HG02852 (cell line): ENCODE measurements around the gene ADD3.

Source experiments
- ATAC-seq: cut with Tn5 transposase; IDR thresholded peaks from one replicate; pipeline ENCODE4 v1.9.1; 2021; ENCODE audit warnings: mild to moderate bottlenecking, moderate library complexity; ENCODE audit not compliant: unreplicated experiment

The ADD3 gene

DNA sequence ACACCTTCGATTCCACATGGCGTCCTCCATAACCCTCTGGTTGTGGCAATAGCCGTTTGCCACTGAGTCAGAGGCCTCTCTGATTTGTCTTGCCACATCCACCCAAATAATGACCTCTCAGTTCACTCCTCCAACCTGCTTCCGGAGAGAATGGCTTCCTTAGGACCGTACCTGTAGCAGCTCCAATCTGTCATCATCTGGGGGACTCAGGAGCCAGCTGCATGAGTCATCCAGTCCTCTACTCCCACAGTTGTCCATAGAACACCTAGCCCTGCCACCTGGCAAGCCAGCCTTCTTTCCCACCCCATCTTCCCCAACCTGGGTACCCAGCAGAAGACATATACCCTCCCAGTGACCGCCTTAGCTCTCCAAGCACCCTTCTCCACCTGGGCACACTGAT, 135.2 kb downstream of the ADD3 start:
- no peak for ATAC-seq

DNA sequence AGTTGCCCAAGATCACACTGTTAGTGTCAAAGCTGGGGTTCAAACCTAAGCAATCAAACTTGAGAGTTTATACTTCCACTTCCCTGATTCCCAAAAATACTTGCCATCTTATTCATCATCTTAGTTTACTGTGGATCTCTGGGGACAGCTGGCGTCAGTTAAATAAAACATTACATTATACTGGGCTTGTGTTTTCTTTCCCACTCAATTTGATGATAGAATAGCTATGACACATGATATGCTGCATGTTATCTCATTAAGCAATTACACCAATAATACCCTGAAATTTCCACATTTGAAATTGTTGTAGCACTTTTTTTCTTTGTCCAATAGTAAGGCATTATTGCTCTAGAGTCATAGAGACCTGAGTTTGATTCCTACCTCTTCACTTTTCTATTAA, 136.7 kb downstream of the ADD3 start:
- no peak for ATAC-seq

DNA sequence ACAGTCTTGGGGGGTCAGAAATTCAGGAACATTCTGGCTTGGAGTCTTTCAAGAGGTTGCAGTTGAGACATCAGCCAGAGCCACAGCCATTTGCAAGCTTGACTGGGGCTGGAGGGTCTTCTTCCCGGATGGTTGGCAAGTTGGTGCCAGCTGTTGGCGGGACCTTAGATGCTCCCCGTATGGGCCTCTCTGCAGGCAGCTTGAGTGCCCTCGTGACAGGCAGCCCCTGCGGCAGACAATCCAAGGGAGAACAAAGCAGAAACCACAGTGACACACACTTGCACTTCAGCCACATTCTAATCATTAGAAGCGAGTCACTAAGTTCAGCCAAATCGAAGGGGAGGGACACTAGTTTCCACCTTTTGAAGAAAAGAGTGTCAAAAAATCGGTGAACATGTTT, 140.2 kb downstream of the ADD3 start:
- no peak for ATAC-seq

GRCh38 chr10:110149259-110149658, 141.5 kb downstream of the ADD3 start:
- ATAC-seq: no peak

GRCh38 chr10:110150046-110150445, 142.3 kb downstream of the ADD3 start:
- no peak for ATAC-seq

DNA sequence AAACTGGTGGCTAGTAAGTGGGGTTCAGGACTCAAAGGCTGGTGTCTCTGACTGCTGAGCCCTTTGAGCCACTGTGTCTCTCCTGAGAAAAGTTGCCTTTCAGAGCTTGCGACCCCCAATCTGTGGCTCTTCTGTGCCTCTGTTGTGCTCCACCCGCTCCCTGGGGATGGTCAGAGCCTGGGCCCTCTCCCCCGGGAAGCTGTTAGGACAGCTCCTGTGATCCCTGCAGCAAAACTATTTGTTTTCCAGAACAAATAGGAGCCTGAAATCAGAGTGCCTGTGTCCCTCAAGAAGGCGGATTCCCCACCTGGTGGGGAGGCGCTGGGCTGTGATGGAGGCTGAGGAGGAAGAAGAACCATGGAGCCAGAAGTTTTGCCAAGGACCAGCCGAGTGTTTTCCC, 143.2 kb downstream of the ADD3 start:
- ATAC-seq: no peak

GRCh38 chr10:110151467-110151866, 143.7 kb downstream of the ADD3 start:
- no peak for ATAC-seq

DNA sequence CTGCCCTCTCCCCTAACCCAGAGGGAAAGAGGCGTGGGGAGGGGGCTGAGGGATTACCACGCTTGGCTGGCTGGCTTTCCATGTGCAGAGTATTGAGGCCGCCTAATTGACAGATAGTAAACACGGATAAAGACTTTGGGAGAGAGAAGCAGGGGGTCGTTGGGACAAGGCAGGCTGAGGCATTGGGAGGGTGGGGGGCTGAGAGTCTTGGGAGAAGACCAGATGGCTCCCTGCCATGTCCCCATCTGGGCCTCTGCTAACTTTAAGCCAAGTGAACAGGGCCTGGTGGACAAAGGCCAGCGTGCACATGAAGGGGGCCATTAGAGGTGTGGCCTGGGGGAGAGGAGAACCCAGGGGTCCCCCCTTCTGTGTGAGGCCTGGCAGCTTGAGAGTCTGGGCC, 144.2 kb downstream of the ADD3 start:
- ATAC-seq: no peak

DNA sequence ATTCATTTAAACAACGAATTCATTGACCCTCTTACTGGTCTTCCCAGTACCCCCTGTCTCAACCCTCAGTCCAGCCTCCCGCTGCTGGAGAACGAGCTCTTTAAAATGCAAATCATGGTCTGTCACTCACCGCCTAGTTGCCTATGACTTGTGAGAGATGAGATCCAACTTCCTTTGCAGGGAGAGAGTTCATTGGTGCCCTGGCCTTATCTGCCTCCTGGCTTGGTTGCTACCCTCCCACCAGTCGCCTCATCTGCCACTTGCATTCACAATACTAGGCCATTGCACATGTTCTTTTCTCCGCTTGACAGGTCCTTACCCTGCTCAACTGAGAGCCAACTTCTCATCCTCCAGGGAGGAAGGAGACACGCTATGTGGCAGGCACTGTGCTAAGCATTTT, 145.6 kb downstream of the ADD3 start:
- no peak for ATAC-seq

GRCh38 chr10:110156046-110156445, 148.3 kb downstream of the ADD3 start:
- no peak for ATAC-seq

DNA sequence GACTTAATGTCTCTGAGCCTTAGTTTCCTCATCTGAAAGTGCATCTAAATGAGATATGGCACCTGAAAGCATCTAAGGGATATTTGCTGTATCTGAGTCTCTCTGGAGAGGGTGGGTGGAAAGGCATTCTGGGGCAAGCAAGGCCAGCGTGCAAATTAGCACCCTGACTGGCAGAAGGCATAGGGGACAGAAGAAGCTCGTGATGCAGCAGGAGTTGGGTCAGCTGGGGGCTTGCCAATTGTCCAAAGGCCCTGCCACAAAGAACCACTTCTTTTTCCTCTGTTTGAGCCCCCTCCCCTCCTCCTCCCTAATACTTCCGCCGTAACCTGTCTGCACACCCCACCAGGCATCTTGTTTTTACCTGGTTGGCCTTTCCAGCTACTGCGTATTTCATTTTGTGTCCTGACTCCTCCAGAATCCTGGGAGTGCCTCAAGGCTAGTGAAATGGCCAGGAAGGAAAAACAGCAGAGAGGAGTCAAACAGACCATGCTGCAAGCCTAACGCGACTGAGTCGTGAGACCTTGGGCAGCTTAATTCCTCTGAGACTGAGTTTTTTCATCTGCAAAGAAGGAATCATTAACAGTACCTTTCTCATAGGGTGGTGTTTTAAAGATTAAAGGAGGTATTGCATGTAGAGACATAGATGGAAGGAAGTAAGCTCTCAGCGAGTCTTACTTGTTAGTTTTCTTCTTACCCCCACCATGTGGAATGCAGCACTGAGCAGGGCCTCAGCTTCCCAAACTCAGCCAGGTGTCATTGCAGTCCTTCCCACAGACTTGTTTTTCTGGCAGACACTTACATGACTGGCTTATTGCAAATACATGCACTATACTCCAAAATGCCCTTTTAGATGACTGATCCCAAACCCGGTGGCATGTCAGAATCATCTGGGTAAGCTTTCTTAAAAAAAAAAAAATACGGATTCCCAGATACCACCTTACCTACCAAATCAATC, 150.5 kb downstream of the ADD3 start:
- no peak for ATAC-seq

- no peak for ATAC-seq
Observed at GRCh38 chr10:110160081-110160480, 152.3 kb downstream of the ADD3 start.

- ATAC-seq: no peak
Observed at GRCh38 chr10:110160522-110160921, 152.7 kb downstream of the ADD3 start.

DNA sequence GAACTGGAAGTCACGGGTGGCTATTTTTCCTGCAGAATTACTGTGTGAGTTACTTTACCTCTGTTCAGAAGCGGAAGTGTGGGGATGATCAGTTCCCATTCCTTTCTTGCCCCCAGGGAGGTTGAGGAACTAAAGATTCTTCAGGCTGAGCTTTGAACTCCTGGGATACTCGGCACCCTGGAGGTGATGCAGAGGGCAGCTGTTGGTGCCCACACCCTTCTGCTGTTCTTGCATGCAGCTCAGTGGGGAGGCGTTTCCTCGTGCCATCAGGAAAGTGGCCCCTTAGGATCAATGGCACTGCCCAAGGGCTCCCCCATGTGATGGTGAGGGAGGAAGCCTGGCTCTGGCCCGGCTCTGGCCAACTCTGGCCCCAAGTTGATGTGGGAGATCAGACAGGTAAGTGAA, 155.0 kb downstream of the ADD3 start:
- no peak for ATAC-seq

DNA sequence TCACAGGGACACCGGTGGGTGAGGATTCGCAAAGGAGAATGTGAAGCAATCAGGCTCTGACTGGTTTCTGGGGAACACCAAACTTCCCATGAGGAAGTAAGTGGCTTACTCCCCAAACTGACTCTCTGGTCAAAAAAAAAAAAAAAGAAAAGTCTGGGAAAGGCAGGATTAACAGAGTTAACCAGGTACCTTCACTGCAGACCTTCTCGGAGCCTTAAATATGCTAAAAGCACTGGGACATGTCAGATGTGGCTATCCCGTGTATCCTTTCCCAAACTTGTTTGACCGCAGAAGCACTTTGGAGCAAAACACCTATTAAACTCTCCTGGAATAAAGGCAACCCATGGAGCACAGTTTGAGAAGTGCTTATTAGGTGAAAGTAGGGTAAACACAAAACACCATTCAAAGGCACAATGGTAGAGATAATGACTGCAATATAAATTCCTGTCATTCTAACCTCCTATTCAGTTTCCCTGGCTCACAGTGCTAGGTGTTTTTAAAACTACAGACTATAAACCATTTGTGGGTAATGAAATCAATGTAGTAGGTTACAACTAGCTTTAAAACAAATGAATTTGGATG, 155.5 kb downstream of the ADD3 start:
- no peak for ATAC-seq

- ATAC-seq: no peak
Observed at GRCh38 chr10:110163841-110164240, 156.1 kb downstream of the ADD3 start.

DNA sequence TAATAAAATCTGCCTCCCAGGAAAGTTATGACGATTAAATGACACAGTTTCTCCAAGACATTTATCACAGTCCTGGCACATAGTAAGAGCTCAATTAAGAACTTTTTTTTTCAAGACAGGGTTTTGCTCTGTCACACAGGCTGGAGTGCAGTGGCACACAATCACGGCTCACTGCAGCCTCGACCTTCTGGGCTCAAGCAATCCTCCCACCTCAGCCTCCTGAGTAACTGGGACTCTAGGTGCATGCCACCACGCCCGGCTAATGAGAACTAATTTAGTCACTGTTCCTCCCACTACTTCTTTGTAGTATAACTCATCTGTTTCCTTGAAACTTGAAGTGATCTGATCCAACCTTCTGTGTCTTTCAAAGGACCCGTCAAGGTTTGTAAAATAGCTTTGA, 157.5 kb downstream of the ADD3 start:
- no peak for ATAC-seq

GRCh38 chr10:110167149-110167548, 159.4 kb downstream of the ADD3 start:
- ATAC-seq: no peak

- peak; percentile 78 for ATAC-seq
Observed at GRCh38 chr10:110168601-110169481, 161.1 kb downstream of the ADD3 start.

DNA sequence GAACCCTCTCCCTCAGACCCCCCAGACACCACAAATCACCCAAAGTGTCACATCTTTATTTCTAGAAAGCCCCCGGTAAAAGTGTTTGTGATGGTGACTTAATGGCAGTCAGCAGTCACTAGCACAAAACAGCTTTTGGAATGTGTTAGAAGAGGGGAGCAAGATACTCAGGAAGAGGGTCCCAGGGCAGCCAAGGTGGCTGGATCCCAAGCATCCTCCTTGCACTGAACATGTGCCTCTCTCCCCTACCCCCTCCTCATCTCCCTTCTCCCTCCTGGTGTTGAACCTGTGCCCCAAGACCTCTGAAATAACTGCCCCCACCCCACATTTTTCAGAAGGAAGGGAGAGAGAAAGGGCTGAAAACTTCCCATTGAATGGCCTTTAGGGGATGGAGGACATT, 161.8 kb downstream of the ADD3 start:
- no peak for ATAC-seq

DNA sequence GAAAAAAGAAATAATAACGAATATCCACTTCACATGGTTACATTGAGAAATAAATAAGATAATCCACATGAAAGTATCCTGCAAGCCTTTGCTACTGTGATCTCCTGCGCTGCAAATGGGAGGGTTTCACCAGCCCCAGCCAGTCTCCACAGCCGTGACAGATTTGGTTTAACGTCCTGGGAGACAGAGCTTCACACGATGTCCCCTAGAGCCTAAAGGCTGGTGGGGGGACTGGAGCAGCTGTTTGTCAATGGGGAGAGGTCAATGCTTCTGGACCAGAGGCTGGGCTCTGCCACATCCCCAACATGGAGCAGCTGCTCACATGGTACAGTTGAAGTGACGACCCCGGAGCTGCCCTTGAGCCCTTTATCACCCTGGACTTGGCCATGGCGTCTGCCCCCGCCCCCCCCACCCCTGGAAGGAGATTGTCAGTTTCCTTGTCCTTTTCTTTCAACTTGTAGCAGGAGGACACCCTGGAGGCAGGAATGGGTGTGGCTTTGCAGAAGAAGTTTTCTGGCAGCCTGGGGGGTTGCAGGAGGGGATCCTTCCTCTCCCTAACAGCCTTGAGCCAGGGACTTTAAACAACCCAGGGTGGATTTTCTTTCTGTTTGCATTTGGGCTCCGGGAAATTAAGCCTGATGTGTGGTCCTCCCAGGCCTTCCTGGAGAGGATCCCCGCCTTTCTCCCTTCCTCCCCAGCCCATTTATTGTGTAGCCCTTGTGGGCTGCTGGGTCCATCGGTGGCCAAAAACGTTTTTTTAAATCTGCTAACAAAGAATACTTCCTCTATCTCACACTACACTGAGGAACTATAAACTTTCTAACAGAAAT, 162.6 kb downstream of the ADD3 start:
- no peak for ATAC-seq
